Astrocyte (in vitro differentiated cells and primary cell): ENCODE data around the gene DNPH1. TPM values are rescaled to one million over a fixed set of nuclear protein-coding genes. Genes with fewer than 3 reads are reported as not detected.

Source experiments
- DNase-seq: peaks from one replicate; pipeline ENCODE4 v3.0.0-alpha.2; 2010; ENCODE audit warnings: low read depth
- FAIRE-seq: peaks from 2 replicates; lab custom pipeline; 2011; peaks lifted over from hg19 to GRCh38; lab: Jason Lieb, UNC
- H2AFZ ChIP-seq: 2 replicates; pipeline ENCODE4 v1.6.0; 2012; ENCODE audit warnings: low read depth, low read length, inconsistent platforms
- H3K27ac ChIP-seq: 2 replicates; pipeline ENCODE4 v1.5.1; 2011; ENCODE audit warnings: low read depth, low read length, inconsistent platforms
- H3K27me3 ChIP-seq: 2 replicates; pipeline ENCODE4 v1.6.0; 2011; ENCODE audit warnings: low read length, inconsistent platforms; ENCODE audit not compliant: insufficient read depth
- H3K36me3 ChIP-seq: 2 replicates; pipeline ENCODE4 v1.5.1; 2011; ENCODE audit warnings: low read length, inconsistent platforms; ENCODE audit not compliant: insufficient read depth
- H3K4me1 ChIP-seq: 2 replicates; pipeline ENCODE4 v1.5.1; 2011; ENCODE audit warnings: low read length, inconsistent platforms; ENCODE audit not compliant: insufficient read depth
- H3K4me2 ChIP-seq: 2 replicates; pipeline ENCODE4 v1.6.0; 2012; ENCODE audit warnings: low read length, inconsistent platforms
- H3K4me3 ChIP-seq: 2 replicates; pipeline ENCODE4 v1.5.1; 2011; ENCODE audit warnings: low read depth, mild to moderate bottlenecking, low read length, inconsistent platforms; ENCODE audit not compliant: insufficient read depth
- H3K79me2 ChIP-seq: 2 replicates; pipeline ENCODE4 v1.6.0; 2012; ENCODE audit warnings: mild to moderate bottlenecking, low read length, inconsistent platforms; ENCODE audit not compliant: insufficient read depth
- H3K9ac ChIP-seq: 2 replicates; pipeline ENCODE4 v1.6.0; 2012; ENCODE audit warnings: mild to moderate bottlenecking, low read length, inconsistent platforms
- H3K9me3 ChIP-seq: 2 replicates; pipeline ENCODE4 v1.5.1; 2012; ENCODE audit warnings: low read depth, mild to moderate bottlenecking, low read length, inconsistent platforms; ENCODE audit not compliant: insufficient read depth
- H4K20me1 ChIP-seq: 2 replicates; pipeline ENCODE4 v1.6.0; 2012; ENCODE audit warnings: low read length, inconsistent platforms; ENCODE audit not compliant: insufficient read depth
- H3K27ac Mint-ChIP-seq: one replicate; pipeline ENCODE4 v1.8.0; 2021; ENCODE audit warnings: mild to moderate bottlenecking, mixed read lengths; ENCODE audit not compliant: unreplicated experiment
- H3K27me3 Mint-ChIP-seq: one replicate; pipeline ENCODE4 v1.8.0; 2021; ENCODE audit warnings: low read depth, mixed read lengths; ENCODE audit not compliant: unreplicated experiment
- H3K36me3 Mint-ChIP-seq: one replicate; pipeline ENCODE4 v1.8.0; 2021; ENCODE audit warnings: low read depth, mixed read lengths; ENCODE audit not compliant: unreplicated experiment
- H3K4me1 Mint-ChIP-seq: one replicate; pipeline ENCODE4 v1.8.0; 2021; ENCODE audit warnings: low read depth, mixed read lengths; ENCODE audit not compliant: unreplicated experiment
- H3K4me3 Mint-ChIP-seq: one replicate; pipeline ENCODE4 v1.8.0; 2021; ENCODE audit warnings: mild to moderate bottlenecking, moderate library complexity, mixed read lengths; ENCODE audit not compliant: unreplicated experiment
- H3K9me3 Mint-ChIP-seq: one replicate; pipeline ENCODE4 v1.8.0; 2021; ENCODE audit warnings: mild to moderate bottlenecking, mixed read lengths; ENCODE audit not compliant: unreplicated experiment
- EZH2 ChIP-seq: IDR thresholded peaks from 2 replicates; pipeline ENCODE4 v1.6.1; 2012; ENCODE audit warnings: mild to moderate bottlenecking, low read length, inconsistent platforms; ENCODE audit not compliant: insufficient read depth
- total RNA-seq: library from RNA; stranded (reverse); gene quantifications from 2 replicates; pipeline ENCODE4 v1.2.1, GENCODE V29; 2021
- TF ChIP-seq, protein P1 (sequence below): IDR thresholded peaks from 2 replicates; pipeline ENCODE4 v1.5.1; 2011; ENCODE audit warnings: low read depth, mild to moderate bottlenecking, inconsistent platforms, low read length, moderate library complexity; ENCODE audit not compliant: insufficient read depth

The DNPH1 gene
- total RNA-seq, 1 donor from 2014 or later: 15.1 TPM

DNA sequence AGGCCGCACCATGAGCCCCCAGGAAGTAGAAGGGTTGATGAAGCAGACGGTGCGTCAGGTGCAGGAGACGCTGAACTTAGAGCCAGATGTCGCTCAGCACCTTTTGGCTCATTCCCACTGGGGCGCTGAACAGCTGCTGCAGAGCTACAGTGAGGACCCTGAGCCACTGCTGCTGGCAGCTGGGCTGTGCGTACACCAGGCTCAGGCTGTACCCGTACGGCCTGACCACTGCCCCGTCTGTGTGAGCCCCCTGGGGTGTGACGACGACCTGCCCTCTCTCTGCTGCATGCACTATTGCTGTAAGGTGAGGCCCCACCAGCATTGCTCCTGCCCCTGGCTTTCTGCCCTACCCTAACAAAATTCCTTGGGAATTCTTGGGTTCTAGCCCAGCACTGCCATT lies 13.1 kb downstream of the DNPH1 start:
- no peaks in the 10 kb centered on the region for H3K79me2 ChIP-seq
- H3K27me3 ChIP-seq: no peaks in the 10 kb centered on the region
- peaks cover 2% of the 10 kb centered on the region for H3K27me3 Mint-ChIP-seq
- no peaks in the 10 kb centered on the region for H4K20me1 ChIP-seq
- no peak overlapping the region for H2AFZ ChIP-seq
- peaks cover 43% of the 10 kb centered on the region for H3K36me3 Mint-ChIP-seq
- no peak overlapping the region for H3K4me3 Mint-ChIP-seq
- H3K4me1 ChIP-seq: no peaks in the 10 kb centered on the region
- no peak for DNase-seq
- no peaks in the 10 kb centered on the region for H3K4me1 Mint-ChIP-seq
- no peak overlapping the region for H3K27ac ChIP-seq
- H3K4me3 ChIP-seq: no peak overlapping the region
- no peak overlapping the region for H3K9ac ChIP-seq
- no peak overlapping the region for H3K4me2 ChIP-seq
- FAIRE-seq: no peak
- TF ChIP-seq EZH2: no peak
- TF ChIP-seq, protein P1, sequence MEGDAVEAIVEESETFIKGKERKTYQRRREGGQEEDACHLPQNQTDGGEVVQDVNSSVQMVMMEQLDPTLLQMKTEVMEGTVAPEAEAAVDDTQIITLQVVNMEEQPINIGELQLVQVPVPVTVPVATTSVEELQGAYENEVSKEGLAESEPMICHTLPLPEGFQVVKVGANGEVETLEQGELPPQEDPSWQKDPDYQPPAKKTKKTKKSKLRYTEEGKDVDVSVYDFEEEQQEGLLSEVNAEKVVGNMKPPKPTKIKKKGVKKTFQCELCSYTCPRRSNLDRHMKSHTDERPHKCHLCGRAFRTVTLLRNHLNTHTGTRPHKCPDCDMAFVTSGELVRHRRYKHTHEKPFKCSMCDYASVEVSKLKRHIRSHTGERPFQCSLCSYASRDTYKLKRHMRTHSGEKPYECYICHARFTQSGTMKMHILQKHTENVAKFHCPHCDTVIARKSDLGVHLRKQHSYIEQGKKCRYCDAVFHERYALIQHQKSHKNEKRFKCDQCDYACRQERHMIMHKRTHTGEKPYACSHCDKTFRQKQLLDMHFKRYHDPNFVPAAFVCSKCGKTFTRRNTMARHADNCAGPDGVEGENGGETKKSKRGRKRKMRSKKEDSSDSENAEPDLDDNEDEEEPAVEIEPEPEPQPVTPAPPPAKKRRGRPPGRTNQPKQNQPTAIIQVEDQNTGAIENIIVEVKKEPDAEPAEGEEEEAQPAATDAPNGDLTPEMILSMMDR: no peak
- no peaks in the 10 kb centered on the region for H3K9me3 ChIP-seq
- peaks cover 5% of the 10 kb centered on the region for H3K36me3 ChIP-seq
- peaks cover 2% of the 10 kb centered on the region for H3K9me3 Mint-ChIP-seq
- H3K27ac Mint-ChIP-seq: peak overlapping the region; percentile 18

DNA sequence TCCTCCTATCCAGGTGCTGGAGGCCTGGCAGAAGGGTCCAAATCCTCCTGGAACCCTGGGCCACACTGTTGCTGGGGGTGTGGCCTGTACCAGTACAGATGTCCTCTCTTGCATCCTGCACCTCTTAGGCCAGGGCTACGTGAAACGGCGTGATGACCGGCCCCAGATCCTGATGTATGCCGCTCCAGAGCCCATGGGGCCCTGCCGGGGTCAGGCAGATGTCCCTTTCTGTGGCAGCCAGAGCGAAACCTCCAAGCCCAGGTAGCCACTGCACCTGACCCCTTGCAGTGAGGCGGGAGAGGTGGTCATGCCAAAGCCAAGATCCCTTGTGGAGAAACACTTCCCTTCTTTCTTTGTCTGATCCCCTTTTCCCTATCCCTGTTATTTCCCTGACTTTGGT lies 14.2 kb downstream of the DNPH1 start:
- DNase-seq (no peak), FAIRE-seq (no peak)
- TF ChIP-seq, protein P1: no peak
- TF ChIP-seq EZH2: no peak
- no peak overlapping the region for H3K27ac ChIP-seq
- no peak overlapping the region for H3K4me2 ChIP-seq
- no peaks in the 10 kb centered on the region for H4K20me1 ChIP-seq
- H3K4me3 ChIP-seq: no peak overlapping the region
- Mint-ChIP-seq H3K27ac (no peak overlapping the region), H3K27me3 (no peaks in the 10 kb centered on the region), H3K9me3 (peaks cover 2% of the 10 kb centered on the region), H3K4me1 (no peaks in the 10 kb centered on the region), H3K36me3 (peaks cover 40% of the 10 kb centered on the region), H3K4me3 (no peak overlapping the region)
- no peaks in the 10 kb centered on the region for H3K4me1 ChIP-seq
- no peaks in the 10 kb centered on the region for H3K79me2 ChIP-seq
- no peak overlapping the region for H2AFZ ChIP-seq
- H3K27me3 ChIP-seq: no peaks in the 10 kb centered on the region
- H3K9ac ChIP-seq: no peak overlapping the region
- no peaks in the 10 kb centered on the region for H3K9me3 ChIP-seq
- H3K36me3 ChIP-seq: peaks cover 5% of the 10 kb centered on the region

DNA sequence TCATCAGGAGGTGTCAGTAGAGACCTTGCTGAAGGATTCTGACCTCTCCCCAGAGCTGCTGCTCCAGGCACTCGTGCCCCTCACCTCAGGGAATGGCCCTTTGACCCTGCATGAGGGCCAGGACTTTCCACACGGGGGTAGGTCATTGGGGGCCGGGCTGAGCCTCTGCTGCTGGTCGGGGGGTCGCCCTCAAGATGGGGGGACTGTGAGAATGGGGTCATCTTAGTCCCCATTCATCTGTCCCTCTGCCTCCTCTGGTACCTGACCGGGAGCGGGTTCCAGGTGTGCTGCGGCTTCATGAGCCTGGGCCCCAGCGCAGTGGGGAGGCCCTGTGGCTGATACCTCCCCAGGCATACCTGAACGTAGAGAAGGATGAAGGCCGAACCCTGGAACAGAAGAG lies 15.8 kb downstream of the DNPH1 start:
- H3K4me3 ChIP-seq: no peak overlapping the region
- H3K27ac Mint-ChIP-seq: no peak overlapping the region

More for the DNA sequence above, 15.8 kb downstream of the DNPH1 start:
- Histone ChIP-seq H3K79me2 (no peaks in the 10 kb centered on the region), H3K4me1 (no peaks in the 10 kb centered on the region), H3K9ac (no peak overlapping the region), H3K36me3 (peaks cover 5% of the 10 kb centered on the region), H3K4me2 (no peak overlapping the region), H3K27ac (no peak overlapping the region), H4K20me1 (no peaks in the 10 kb centered on the region), H2AFZ (no peak overlapping the region), H3K27me3 (no peaks in the 10 kb centered on the region), H3K9me3 (no peaks in the 10 kb centered on the region)
- peaks cover 34% of the 10 kb centered on the region for H3K36me3 Mint-ChIP-seq
- no peak for TF ChIP-seq EZH2
- TF ChIP-seq, protein P1: no peak
- H3K27me3 Mint-ChIP-seq: no peaks in the 10 kb centered on the region
- no peaks in the 10 kb centered on the region for H3K4me1 Mint-ChIP-seq
- peaks cover 2% of the 10 kb centered on the region for H3K9me3 Mint-ChIP-seq
- no peak for DNase-seq
- H3K4me3 Mint-ChIP-seq: peak overlapping the region; percentile 60
- FAIRE-seq: no peak
